H9 (cell line): ENCODE results near the gene CNOT6. TPM values are rescaled to one million over a fixed set of nuclear protein-coding genes. Genes with fewer than 3 reads are reported as not detected.

ENCODE experiments used
- DNase-seq: peaks from one replicate; pipeline ENCODE4 v3.0.0-alpha.2; 2017
- H2AFZ ChIP-seq: one replicate; pipeline ENCODE4 v1.6.1; 2013; ENCODE audit warnings: mild to moderate bottlenecking, low read length, control low read depth, moderate library complexity
- H2AK5ac ChIP-seq: 2 replicates; pipeline ENCODE4 v1.6.1; 2013; ENCODE audit warnings: low read length, control low read depth, mixed read lengths; ENCODE audit not compliant: insufficient read length
- H2BK120ac ChIP-seq: one replicate; pipeline ENCODE4 v1.6.1; 2013; ENCODE audit warnings: low read depth, mild to moderate bottlenecking, low read length, control low read depth, inconsistent platforms; ENCODE audit not compliant: poor library complexity, severe bottlenecking
- H2BK12ac ChIP-seq: 2 replicates; pipeline ENCODE4 v1.6.1; 2013; ENCODE audit warnings: low read length, control low read depth, mixed read lengths, low read depth; ENCODE audit not compliant: insufficient read length
- H2BK15ac ChIP-seq: 2 replicates; pipeline ENCODE4 v1.6.1; 2013; ENCODE audit warnings: low read depth, low read length, control low read depth
- H2BK20ac ChIP-seq: one replicate; pipeline ENCODE4 v1.6.1; 2013; ENCODE audit warnings: low read depth, mild to moderate bottlenecking, low read length, control low read depth, inconsistent platforms; ENCODE audit not compliant: poor library complexity, severe bottlenecking
- H2BK5ac ChIP-seq: 2 replicates; pipeline ENCODE4 v1.6.1; 2013; ENCODE audit warnings: low read length, control low read depth, mixed read lengths; ENCODE audit not compliant: insufficient read length
- H3K14ac ChIP-seq: 2 replicates; pipeline ENCODE4 v1.6.1; 2013; ENCODE audit warnings: low read length, control low read depth; ENCODE audit not compliant: insufficient read depth
- H3K18ac ChIP-seq: 2 replicates; pipeline ENCODE4 v1.6.1; 2013; ENCODE audit warnings: low read depth, mild to moderate bottlenecking, mixed read lengths, low read length, control low read depth; ENCODE audit not compliant: insufficient read length
- H3K23ac ChIP-seq: 2 replicates; pipeline ENCODE4 v1.6.1; 2013; ENCODE audit warnings: low read length, control low read depth, mixed read lengths, low read depth; ENCODE audit not compliant: insufficient read length
- H3K23me2 ChIP-seq: 2 replicates; pipeline ENCODE4 v1.6.1; 2013; ENCODE audit warnings: low read depth, mild to moderate bottlenecking, mixed read lengths, low read length, control low read depth; ENCODE audit not compliant: insufficient read length, poor library complexity, severe bottlenecking
- H3K27ac ChIP-seq: 2 replicates; pipeline ENCODE4 v1.5.1; 2013; ENCODE audit warnings: low read length, control low read depth, mixed read lengths, low read depth; ENCODE audit not compliant: insufficient read length
- H3K27me3 ChIP-seq: 2 replicates; pipeline ENCODE4 v1.6.1; 2013; ENCODE audit warnings: low read length, control low read depth, inconsistent platforms; ENCODE audit not compliant: insufficient read depth
- H3K4ac ChIP-seq: 2 replicates; pipeline ENCODE4 v1.6.1; 2013; ENCODE audit warnings: low read depth, mild to moderate bottlenecking, control low read depth, inconsistent platforms, low read length, moderate library complexity
- H3K4me1 ChIP-seq: 2 replicates; pipeline ENCODE4 v1.6.1; 2013; ENCODE audit warnings: low read length, control low read depth, inconsistent platforms; ENCODE audit not compliant: insufficient read depth
- H3K4me2 ChIP-seq: 2 replicates; pipeline ENCODE4 v1.6.1; 2013; ENCODE audit warnings: low read length, control low read depth, mixed read lengths; ENCODE audit not compliant: insufficient read length, insufficient read depth
- H3K56ac ChIP-seq: 2 replicates; pipeline ENCODE4 v1.6.1; 2013; ENCODE audit warnings: low read depth, mild to moderate bottlenecking, mixed read lengths, low read length, control low read depth; ENCODE audit not compliant: insufficient read length
- H3K79me1 ChIP-seq: 2 replicates; pipeline ENCODE4 v1.6.1; 2013; ENCODE audit warnings: low read depth, mild to moderate bottlenecking, moderate library complexity, low read length, control low read depth, inconsistent platforms; ENCODE audit not compliant: insufficient read depth, poor library complexity, severe bottlenecking
- H3K79me2 ChIP-seq: 2 replicates; pipeline ENCODE4 v1.6.1; 2013; ENCODE audit warnings: low read length, control low read depth, inconsistent platforms; ENCODE audit not compliant: insufficient read depth
- H3K9ac ChIP-seq: 2 replicates; pipeline ENCODE4 v1.6.1; 2013; ENCODE audit warnings: low read length, control low read depth, mixed read lengths; ENCODE audit not compliant: insufficient read length; ENCODE audit errors: extremely low read depth
- H3K9me3 ChIP-seq: one replicate; pipeline ENCODE4 v1.6.1; 2013; ENCODE audit warnings: low read depth, low read length, inconsistent platforms; ENCODE audit not compliant: control insufficient read depth
- H3T11ph ChIP-seq: one replicate; pipeline ENCODE4 v1.6.1; 2013; ENCODE audit warnings: mild to moderate bottlenecking, low read length, control low read depth, inconsistent platforms
- H4K20me1 ChIP-seq: one replicate; pipeline ENCODE4 v1.6.1; 2013; ENCODE audit not compliant: control insufficient read depth, insufficient read length, insufficient read depth
- H4K5ac ChIP-seq: 2 replicates; pipeline ENCODE4 v1.6.1; 2013; ENCODE audit warnings: low read depth, mild to moderate bottlenecking, mixed read lengths, low read length, control low read depth; ENCODE audit not compliant: insufficient read length
- H4K8ac ChIP-seq: replicated peaks from 2 replicates; pipeline ENCODE4 v1.6.1; 2013; ENCODE audit warnings: low read length, control low read depth, mixed read lengths, low read depth; ENCODE audit not compliant: insufficient read length
- H4K91ac ChIP-seq: 2 replicates; pipeline ENCODE4 v1.6.1; 2013; ENCODE audit warnings: low read depth, mild to moderate bottlenecking, moderate library complexity, mixed read lengths, low read length, control low read depth; ENCODE audit not compliant: insufficient read length
- H3K27ac Mint-ChIP-seq, 3 experiments: 2 replicates in 2 of 3; 3 replicates in 1 of 3; pipeline ENCODE4 v1.8.0; 2020 to 2021; ENCODE audit warnings: mixed read lengths in 3 of 3, mild to moderate bottlenecking in 1 of 3, moderate library complexity in 1 of 3
- H3K27me3 Mint-ChIP-seq: 2 replicates; pipeline ENCODE4 v1.8.0; 2021; ENCODE audit warnings: low read depth, mild to moderate bottlenecking, moderate library complexity, mixed read lengths
- H3K36me3 Mint-ChIP-seq, 3 experiments: 2 replicates in 2 of 3; 3 replicates in 1 of 3; pipeline ENCODE4 v1.8.0; 2020 to 2021; ENCODE audit warnings: low read depth in 3 of 3, mixed read lengths in 3 of 3; ENCODE audit not compliant: insufficient read depth in 1 of 3
- H3K4me1 Mint-ChIP-seq, 2 experiments: 2 replicates each; pipeline ENCODE4 v1.8.0; 2020; ENCODE audit warnings: mixed read lengths in 2 of 2
- H3K4me3 Mint-ChIP-seq, 2 experiments: 2 replicates in 1 of 2; 3 replicates in 1 of 2; pipeline ENCODE4 v1.8.0; 2020 to 2021; ENCODE audit warnings: mild to moderate bottlenecking in 2 of 2, mixed read lengths in 2 of 2, moderate library complexity in 1 of 2
- H3K9me3 Mint-ChIP-seq, 2 experiments: 2 replicates in 1 of 2; 3 replicates in 1 of 2; pipeline ENCODE4 v1.8.0; 2020; ENCODE audit warnings: mild to moderate bottlenecking in 2 of 2, mixed read lengths in 2 of 2, moderate library complexity in 1 of 2
- CTCF ChIP-seq: fragments of 200-600 bp; sonication (generic); conservative IDR thresholded peaks from 3 replicates; pipeline ENCODE4 v1.8.0; 2021; ENCODE audit warnings: antibody characterized with exemption, mild to moderate bottlenecking
- whole genome bisulfite sequencing: extraction: QIAGEN DNeasy Blood & Tissue Kit; methylation state at CpG from one replicate; pipeline ENCODE4 v1.1.7; 2013; ENCODE audit warnings: missing lambda C conversion rate, low lambda C conversion rate, mixed read lengths; ENCODE audit not compliant: insufficient read length; ENCODE audit errors: extremely low coverage; 5-methylcytosine and 5-hydroxymethylcytosine counted together
- total RNA-seq: library from RNA; stranded (reverse); gene quantifications from 2 replicates; pipeline ENCODE4 v1.2.1, GENCODE V29; 2021

Gene CNOT6
- total RNA-seq, 1 experiment from 2014 or later, result 45.0 TPM

- no peak overlapping the region for H2BK5ac ChIP-seq
- DNase-seq, result no peak
Observed at GRCh38 chr5:180596115-180596667, 102.0 kb downstream of the CNOT6 start.

More at GRCh38 chr5:180596115-180596667, 102.0 kb downstream of the CNOT6 start:
- Histone ChIP-seq H3K23ac (no peak overlapping the region), H3K9me3 (no peaks in the 10 kb centered on the region), H4K5ac (no peak overlapping the region), H2AK5ac (no peak overlapping the region), H3K4me2 (no peak overlapping the region), H3K79me2 (no peaks in the 10 kb centered on the region), H4K91ac (no peak overlapping the region), H3T11ph (no peak overlapping the region), H3K18ac (no peak overlapping the region), H2BK15ac (no peak overlapping the region), H2BK12ac (no peak overlapping the region), H2BK20ac (no peak overlapping the region), H3K79me1 (no peaks in the 10 kb centered on the region), H3K14ac (no peak overlapping the region), H3K27me3 (peaks cover 4% of the 10 kb centered on the region; the same call in 1 of the 2 replicates), H3K4me1 (no peaks in the 10 kb centered on the region), H3K56ac (no peak overlapping the region), H3K27ac (no peak overlapping the region), H3K23me2 (peaks cover 3% of the 10 kb centered on the region), H3K4ac (no peak overlapping the region), H2AFZ (no peak overlapping the region), H4K8ac (no peak overlapping the region), H2BK120ac (no peak overlapping the region), H3K9ac (no peak overlapping the region), H4K20me1 (no peaks in the 10 kb centered on the region)
- no peak for TF ChIP-seq CTCF
- Mint-ChIP-seq H3K4me1 (peaks cover 0 to 5% of the 10 kb centered on the region in 2 experiments; a peak in 3 of 4 replicates), H3K4me3 (no peak overlapping the region), H3K27ac (no peak overlapping the region), H3K27me3 (peaks cover 29% of the 10 kb centered on the region), H3K9me3 (no peaks in the 10 kb centered on the region), H3K36me3 (peaks cover 0 to 4% (median 0%) of the 10 kb centered on the region in 3 experiments; a peak in 1 of 7 replicates)
- no CpG with 5 or more reads among the region's 12 CpGs for WGBS
